ENCODE data around the gene PMPCA.

DNA sequence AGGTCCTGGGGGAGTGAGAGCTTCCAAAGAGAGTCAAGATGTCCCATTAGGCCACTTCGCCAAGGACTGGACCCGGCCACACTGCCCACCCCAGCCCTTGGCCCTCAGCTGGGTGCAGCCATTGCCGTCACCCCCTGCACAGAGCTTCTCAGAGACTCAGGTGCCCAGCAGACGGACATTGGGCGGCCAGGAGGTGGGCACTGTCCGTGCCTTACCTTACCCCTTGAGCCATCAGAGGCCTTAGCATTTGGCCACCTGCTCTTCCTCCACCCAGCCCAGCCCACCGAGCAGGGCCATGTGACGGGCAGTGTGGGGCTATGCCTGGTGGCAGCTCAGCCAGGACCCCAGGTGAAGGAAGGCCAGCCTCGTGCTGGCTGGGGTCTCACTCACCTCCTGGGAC lies 43.6 kb upstream of the PMPCA start:
- no peak for TF ChIP-seq FOXM1 (IDR thresholded peaks at IDR 0.05; ENCODE audit: borderline replicate concordance, low read depth)
- TF ChIP-seq NFIC (IDR thresholded peaks at IDR 0.05) = no peak
- TF ChIP-seq, protein P1, sequence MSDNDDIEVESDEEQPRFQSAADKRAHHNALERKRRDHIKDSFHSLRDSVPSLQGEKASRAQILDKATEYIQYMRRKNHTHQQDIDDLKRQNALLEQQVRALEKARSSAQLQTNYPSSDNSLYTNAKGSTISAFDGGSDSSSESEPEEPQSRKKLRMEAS (IDR thresholded peaks at IDR 0.05) = no peak
- no peak for TF ChIP-seq YY1 (IDR thresholded peaks at IDR 0.05; ENCODE audit: low read depth)
- TF ChIP-seq CEBPB (IDR thresholded peaks at IDR 0.05) = no peak
- no peak for TF ChIP-seq EGR1 (IDR thresholded peaks at IDR 0.05)
- TF ChIP-seq EP300 (IDR thresholded peaks at IDR 0.05; ENCODE audit: borderline replicate concordance) = no peak
- TF ChIP-seq RAD21 (IDR thresholded peaks at IDR 0.05; ENCODE audit: low read depth) = no peak
- no peak for TF ChIP-seq REST (IDR thresholded peaks at IDR 0.05; ENCODE audit: low read depth)
- TF ChIP-seq TAF1 (IDR thresholded peaks at IDR 0.05; ENCODE audit: low read depth) = no peak
- TF ChIP-seq CREB1 (IDR thresholded peaks at IDR 0.05; ENCODE audit: low read depth) = no peak
- TF ChIP-seq, protein P2, sequence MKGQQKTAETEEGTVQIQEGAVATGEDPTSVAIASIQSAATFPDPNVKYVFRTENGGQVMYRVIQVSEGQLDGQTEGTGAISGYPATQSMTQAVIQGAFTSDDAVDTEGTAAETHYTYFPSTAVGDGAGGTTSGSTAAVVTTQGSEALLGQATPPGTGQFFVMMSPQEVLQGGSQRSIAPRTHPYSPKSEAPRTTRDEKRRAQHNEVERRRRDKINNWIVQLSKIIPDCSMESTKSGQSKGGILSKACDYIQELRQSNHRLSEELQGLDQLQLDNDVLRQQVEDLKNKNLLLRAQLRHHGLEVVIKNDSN (IDR thresholded peaks at IDR 0.05) = no peak

Measured in Ishikawa (cell line).